ENCODE results near the gene MARCHF3. TPM values are rescaled to one million over a fixed set of nuclear protein-coding genes. Genes with fewer than 3 reads are reported as not detected.

MARCHF3 gene
- total RNA-seq, 1 experiment from 2014 or later: 16.1 TPM

GRCh38 chr5:126948011-126948355, 82.4 kb downstream of the MARCHF3 start:
- no peaks in the 10 kb centered on the region for H3K36me3 Mint-ChIP-seq
- ATAC-seq: no peak
- no peaks in the 10 kb centered on the region for H3K9me3 Mint-ChIP-seq
- H3K4me3 Mint-ChIP-seq: no peak overlapping the region
- no peaks in the 10 kb centered on the region for H3K27me3 Mint-ChIP-seq (ENCODE audit: low read depth)
- peaks cover 28% of the 10 kb centered on the region for H3K4me1 Mint-ChIP-seq
- ChIA-PET POLR2A (no interaction called here), CTCF (no interaction called here)
- no peak for DNase-seq (ENCODE audit: low spot score)
- no peak overlapping the region for H3K27ac Mint-ChIP-seq
- TF ChIP-seq NFE2L1 (CRISPR knock-in tag; IDR thresholded peaks at IDR 0.05) (no peak), GRHL2 (CRISPR knock-in tag; IDR thresholded peaks at IDR 0.05; ENCODE audit: insufficient replicate concordance, severe bottlenecking) (no peak), CBFB (CRISPR knock-in tag; IDR thresholded peaks at IDR 0.05; ENCODE audit: low read depth) (no peak), TCF7 (CRISPR knock-in tag; IDR thresholded peaks at IDR 0.05; ENCODE audit: low read depth) (no peak), AR (CRISPR knock-in tag; IDR thresholded peaks at IDR 0.05) (no peak), TEAD1 (CRISPR knock-in tag; IDR thresholded peaks at IDR 0.05) (no peak), NR3C1 (CRISPR knock-in tag; conservative IDR thresholded peaks at IDR 0.05; ENCODE audit: low read depth) (no peak), FOXK1 (CRISPR knock-in tag; IDR thresholded peaks at IDR 0.05) (no peak), JAZF1 (CRISPR knock-in tag; IDR thresholded peaks at IDR 0.05) (no peak), ZNF423 (CRISPR knock-in tag; IDR thresholded peaks at IDR 0.05) (no peak)

GRCh38 chr5:126947146-126948010, 83.0 kb downstream of the MARCHF3 start:
- Mint-ChIP-seq H3K27ac (0 out of 2 replicates have a peak overlapping the region, but pooled peaks have one; percentile 8), H3K9me3 (no peaks in the 10 kb centered on the region), H3K27me3 (ENCODE audit: low read depth) (no peaks in the 10 kb centered on the region), H3K4me1 (peaks cover 28% of the 10 kb centered on the region), H3K4me3 (no peak overlapping the region), H3K36me3 (no peaks in the 10 kb centered on the region)
- TF ChIP-seq ZNF423 (CRISPR knock-in tag; IDR thresholded peaks at IDR 0.05): no peak
- TF ChIP-seq STAT6 (CRISPR knock-in tag; conservative IDR thresholded peaks at IDR 0.05; ENCODE audit: low read depth): no peak
- no peak for TF ChIP-seq ZNF425 (CRISPR knock-in tag; conservative IDR thresholded peaks at IDR 0.05)
- TF ChIP-seq ESRRA (CRISPR knock-in tag; IDR thresholded peaks at IDR 0.05; ENCODE audit: borderline replicate concordance): no peak
- no peak for TF ChIP-seq ZNF121 (CRISPR knock-in tag; IDR thresholded peaks at IDR 0.05)
- no peak for TF ChIP-seq AFF4 (CRISPR knock-in tag; IDR thresholded peaks at IDR 0.05; ENCODE audit: borderline replicate concordance)
- TF ChIP-seq USF2 (CRISPR knock-in tag; IDR thresholded peaks at IDR 0.05): no peak
- TF ChIP-seq ZNF416 (CRISPR knock-in tag; IDR thresholded peaks at IDR 0.05): no peak
- no peak for TF ChIP-seq OVOL2 (CRISPR knock-in tag; IDR thresholded peaks at IDR 0.05; ENCODE audit: borderline replicate concordance)
- no peak for TF ChIP-seq E2F1 (CRISPR knock-in tag; IDR thresholded peaks at IDR 0.05)
- TF ChIP-seq ATF1 (CRISPR knock-in tag; IDR thresholded peaks at IDR 0.05): no peak
- DNase-seq (ENCODE audit: low spot score): no peak
- CTCF ChIA-PET: no interaction called here
- POLR2A ChIA-PET: no interaction called here
- ATAC-seq: no peak; the same call in 1 of the 2 replicates

All from WTC11 (cell line).